Stimulated activated CD8-positive, alpha-beta memory T cell treated with anti-CD3 and anti-CD28 coated beads, Interleukin-15, amount 100 ng/mL, for 48 hours (primary cell): ENCODE measurements around the gene OR5K3.
A peak's percentile ranks its signal among the peaks of the same experiment; 100 is the strongest.
"Not testable (repeated sequence)": the region's sequence is repeated elsewhere in the genome, so short reads cannot be mapped to it uniquely, and the experiment has no call there.

Experiments
- DNase-seq, 2 donors: peaks; one replicate each; pipeline ENCODE4 v3.0.0-alpha.2; 2020; ENCODE audit warnings: low read depth in 2 of 2

The OR5K3 gene

GRCh38 chr3:98390366-98390765 is at the start of gene OR5K3:
OR5K3 (plus strand) TSS chr3:98390666; CDS start chr3:98390666, 0 bp downstream.
- no peak for DNase-seq

- DNase-seq: no peak
These were observed 48.7 kb upstream of the OR5K3 start for GRCh38 chr3:98341758-98342157.

- DNase-seq: peak in 1 of 2 donors; percentile 9
These were observed 46.6 kb upstream of the OR5K3 start for GRCh38 chr3:98343647-98344507.

- DNase-seq: no peak
These were observed 40.4 kb upstream of the OR5K3 start for GRCh38 chr3:98350082-98350481.

GRCh38 chr3:98353554-98353953 is 36.9 kb upstream of the OR5K3 start, which contains the start of gene OR5K4:
OR5K4 (plus strand) TSS chr3:98353854; CDS start chr3:98353854, 0 bp downstream.
- no peak for DNase-seq

GRCh38 chr3:98359250-98359649 is 31.2 kb upstream of the OR5K3 start:
- DNase-seq: no peak

GRCh38 chr3:98359993-98360675 is 30.3 kb upstream of the OR5K3 start:
- DNase-seq: peak in 1 of 2 donors; percentile 2

GRCh38 chr3:98360681-98361080 is 29.8 kb upstream of the OR5K3 start:
- no peak for DNase-seq

GRCh38 chr3:98361289-98361688 is 29.2 kb upstream of the OR5K3 start:
- no peak for DNase-seq

- DNase-seq: no peak
These were observed 22.8 kb upstream of the OR5K3 start for GRCh38 chr3:98367464-98368246.

GRCh38 chr3:98371186-98371585 is 19.3 kb upstream of the OR5K3 start:
- DNase-seq: no peak

GRCh38 chr3:98371853-98372252 is 18.6 kb upstream of the OR5K3 start:
- no peak for DNase-seq

- DNase-seq: no peak
These were observed 18.0 kb upstream of the OR5K3 start for GRCh38 chr3:98372445-98372844.

- no peak for DNase-seq
These were observed 13.8 kb upstream of the OR5K3 start for GRCh38 chr3:98376631-98377030.

- DNase-seq: no peak
These were observed 2.3 kb upstream of the OR5K3 start for GRCh38 chr3:98388147-98388546.

GRCh38 chr3:98395101-98395500 is 4.6 kb downstream of the OR5K3 start:
- DNase-seq: no peak

- not testable (repeated sequence) for DNase-seq
These were observed 6.0 kb downstream of the OR5K3 start for GRCh38 chr3:98396482-98396881.

- no peak for DNase-seq
These were observed 8.0 kb downstream of the OR5K3 start for GRCh38 chr3:98398513-98398912.

GRCh38 chr3:98402507-98402906 is 12.0 kb downstream of the OR5K3 start:
- DNase-seq: no peak

GRCh38 chr3:98404010-98404409 is 13.5 kb downstream of the OR5K3 start:
- no peak for DNase-seq

GRCh38 chr3:98406034-98406433 is 15.6 kb downstream of the OR5K3 start:
- no peak for DNase-seq

- DNase-seq: no peak
These were observed 42.1 kb downstream of the OR5K3 start for GRCh38 chr3:98432575-98432974.
